SKM-1 (cell line): ENCODE data around the gene ERC1.
A peak's percentile ranks its signal among the peaks of the same experiment; 100 is the strongest.

Experiments
- DNase-seq: peaks from one replicate; lab custom pipeline; 2025; ENCODE audit not compliant: unreplicated experiment; lab: John Stamatoyannopoulos, UW

The ERC1 gene

GRCh38 chr12:990661-991349 is at the start of gene ERC1:
Gene ERC1, plus strand, starts transcription at chr12:991223. Its CDS starts 36,681 bp downstream, at chr12:1027904.
- DNase-seq, result no peak

- no peak for DNase-seq
Measured at GRCh38 chr12:943051-943450, 48.0 kb upstream of the ERC1 start.

- DNase-seq, result no peak
Measured at GRCh38 chr12:944211-944610, 46.8 kb upstream of the ERC1 start.

- no peak for DNase-seq
Measured at GRCh38 chr12:946212-946611, 44.8 kb upstream of the ERC1 start.

GRCh38 chr12:946631-947030 is 44.4 kb upstream of the ERC1 start:
- no peak for DNase-seq

GRCh38 chr12:948238-948637 is 42.8 kb upstream of the ERC1 start:
- no peak for DNase-seq

GRCh38 chr12:949453-950191 is 41.4 kb upstream of the ERC1 start, which contains the start of gene RAD52:
Gene RAD52, minus strand, starts transcription at chr12:949694. Its CDS starts 16,636 bp downstream, at chr12:933058.
- DNase-seq, result peak; percentile 81

GRCh38 chr12:951176-951575 is 39.8 kb upstream of the ERC1 start:
- DNase-seq, result no peak

GRCh38 chr12:953776-954175 is 37.2 kb upstream of the ERC1 start:
- DNase-seq, result no peak

GRCh38 chr12:954741-955140 is 36.3 kb upstream of the ERC1 start:
- DNase-seq, result no peak

- no peak for DNase-seq
Measured at GRCh38 chr12:955939-956338, 35.1 kb upstream of the ERC1 start.

GRCh38 chr12:958588-959123 is 32.4 kb upstream of the ERC1 start:
- DNase-seq, result no peak

- no peak for DNase-seq
Measured at GRCh38 chr12:966724-967123, 24.3 kb upstream of the ERC1 start.

- DNase-seq, result no peak
Measured at GRCh38 chr12:967641-968040, 23.4 kb upstream of the ERC1 start.

- DNase-seq, result no peak
Measured at GRCh38 chr12:968545-968944, 22.5 kb upstream of the ERC1 start.

GRCh38 chr12:969821-970220 is 21.2 kb upstream of the ERC1 start:
- DNase-seq, result no peak

GRCh38 chr12:971991-972390 is 19.0 kb upstream of the ERC1 start:
- DNase-seq, result no peak

- no peak for DNase-seq
Measured at GRCh38 chr12:974271-974862, 16.7 kb upstream of the ERC1 start.

- DNase-seq, result no peak
Measured at GRCh38 chr12:976644-977043, 14.4 kb upstream of the ERC1 start.

GRCh38 chr12:977156-977555 is 13.9 kb upstream of the ERC1 start:
- DNase-seq, result no peak

- no peak for DNase-seq
Measured at GRCh38 chr12:979349-979748, 11.7 kb upstream of the ERC1 start.
